HCT116 (cell line): ENCODE results near the gene COPG1.

ENCODE experiments used
- CTCF ChIP-seq, 3 experiments: fragments of 200-600 bp in 1 of 3; sonication (generic) in 1 of 3; IDR thresholded peaks in 2 of 3; conservative IDR thresholded peaks in 1 of 3; 2 replicates each; pipeline ENCODE4 v1.5.1; 2012 to 2017; ENCODE audit warnings: low read depth in 2 of 3, low read length in 2 of 3, antibody characterized with exemption in 1 of 3, borderline replicate concordance in 1 of 3, control low read depth in 1 of 3, mild to moderate bottlenecking in 1 of 3, mixed read lengths in 1 of 3, mixed run types in 1 of 3, moderate library complexity in 1 of 3; ENCODE audit not compliant: insufficient read depth in 1 of 3
- EZH2 ChIP-seq: fragments of 200-600 bp; sonication (generic); IDR thresholded peaks from 2 replicates; pipeline ENCODE4 v1.6.1; 2017; ENCODE audit warnings: antibody characterized with exemption, mixed run types
- POLR2A ChIP-seq: IDR thresholded peaks from 2 replicates; pipeline ENCODE4 v1.7.0; 2011; ENCODE audit warnings: borderline replicate concordance; ENCODE audit not compliant: insufficient read depth, insufficient read length; ENCODE audit errors: extremely low read depth
- POLR2AphosphoS5 ChIP-seq: IDR thresholded peaks from 2 replicates; pipeline ENCODE4 v1.6.1; 2011; ENCODE audit warnings: mild to moderate bottlenecking, low read depth, low read length, moderate library complexity
- RAD21 ChIP-seq: IDR thresholded peaks from 2 replicates; pipeline ENCODE4 v1.6.1; 2012; ENCODE audit warnings: low read depth, mild to moderate bottlenecking

GRCh38 chr3:129261894-129262293, 12.5 kb downstream of the COPG1 start:
- TF ChIP-seq CTCF (IDR thresholded peaks at IDR 0.05 in 2 of 3, conservative IDR thresholded peaks at IDR 0.05 in 1 of 3; ENCODE audit: borderline replicate concordance in 1 of 3, insufficient read depth in 1 of 3, low read depth in 2 of 3, low read length in 2 of 3) = no peak
- TF ChIP-seq POLR2AphosphoS5 = no peak
- no peak for TF ChIP-seq POLR2A
- TF ChIP-seq RAD21 = no peak
- no peak for TF ChIP-seq EZH2
